Lower lobe of right lung (tissue), 2 donors: ENCODE data around the gene RSKR. TPM values are rescaled to one million over a fixed set of nuclear protein-coding genes. Genes with fewer than 3 reads are reported as not detected.

Source experiments
- ATAC-seq, 2 donors: fragments of 200-7000 bp; cut with Tn5 transposase; one replicate each; pipeline ENCODE4 v1.9.1; 2020 to 2022; ENCODE audit warnings: mild to moderate bottlenecking in 2 of 2, moderate library complexity in 2 of 2
- DNase-seq: peaks from one replicate; pipeline ENCODE4 v3.0.0-alpha.2; 2020
- H3K27ac ChIP-seq: fragments of 200-600 bp; one replicate; pipeline ENCODE4 v1.8.0; 2022
- H3K27me3 ChIP-seq: fragments of 200-600 bp; one replicate; pipeline ENCODE4 v1.8.0; 2022; ENCODE audit warnings: low read depth
- H3K36me3 ChIP-seq: fragments of 200-600 bp; one replicate; pipeline ENCODE4 v1.8.0; 2022; ENCODE audit warnings: mild to moderate bottlenecking
- H3K4me1 ChIP-seq: fragments of 200-600 bp; one replicate; pipeline ENCODE4 v1.8.0; 2022
- H3K4me3 ChIP-seq: fragments of 200-600 bp; one replicate; pipeline ENCODE4 v1.8.0; 2022; ENCODE audit warnings: mild to moderate bottlenecking
- H3K9me3 ChIP-seq: fragments of 200-600 bp; one replicate; pipeline ENCODE4 v1.8.0; 2022
- intact Hi-C: fragments of 100-400 bp; cut with DNase I; formaldehyde crosslinking; loops from one replicate; pipeline ENCODE4 v1.11.0; 2022
- total RNA-seq: library from RNA; stranded (reverse); fragmentation: NEBNext Ultra II Directional; extraction: Animal tissue kit (Norgen Biotek cat#: 25700); gene quantifications from one replicate; pipeline ENCODE4 v1.2.1, GENCODE V29; 2021
- TF ChIP-seq, protein P1 (sequence below): fragments of 200-600 bp; IDR thresholded peaks from one replicate; pipeline ENCODE4 v1.8.0; 2022; ENCODE audit warnings: antibody characterized with exemption, mild to moderate bottlenecking
- donor health status: DM: no; HTN: yes; CAD: no; lungs with severe emphysema.

Gene RSKR
- total RNA-seq, 1 donor from 2014 or later = 14.1 TPM

DNA sequence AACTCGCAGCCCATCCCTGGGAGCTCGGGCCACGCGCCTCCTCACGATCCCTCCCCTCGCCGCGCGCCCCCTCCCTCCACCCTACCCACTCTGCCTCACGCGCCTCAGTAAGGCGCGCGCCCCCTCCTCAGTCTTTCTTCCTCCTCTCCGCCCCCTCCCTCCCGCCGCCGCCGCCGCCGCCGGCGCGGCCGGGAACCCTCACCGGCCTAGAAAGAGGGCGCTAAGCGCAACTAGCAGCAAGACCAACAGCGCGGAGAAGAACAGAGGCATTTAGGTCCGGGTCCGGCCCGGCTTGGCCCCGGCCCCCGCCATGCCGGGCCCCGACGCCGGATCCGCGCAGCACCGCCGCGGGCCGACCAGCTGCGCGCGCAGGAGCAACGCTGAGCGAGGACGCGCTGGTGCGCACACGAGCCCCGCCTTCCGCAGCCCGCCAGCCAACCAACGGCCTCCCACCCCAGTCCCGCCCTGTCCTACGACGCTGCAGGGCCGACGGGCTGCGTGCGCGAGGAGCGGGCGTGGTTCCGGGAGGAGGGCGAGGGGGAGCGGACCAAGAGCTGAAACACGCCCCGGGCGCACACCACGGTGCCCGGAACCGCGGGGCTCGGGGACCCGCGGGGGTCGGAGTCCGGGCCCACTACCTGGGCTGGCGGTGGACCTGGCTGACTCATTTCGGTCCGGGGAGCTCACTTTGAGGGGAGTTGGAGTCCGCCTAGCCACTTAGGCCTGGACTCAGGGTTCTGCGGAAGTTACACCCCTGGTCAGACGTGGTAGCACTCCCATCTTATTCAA lies 31.0 kb upstream of the RSKR start, which contains the start of gene BLTP2:
Gene BLTP2 (minus strand): TSS at position 372 of the 789 bp plus-strand sequence. CDS start 102 bp downstream, at position 270.
- TF ChIP-seq, protein P1, sequence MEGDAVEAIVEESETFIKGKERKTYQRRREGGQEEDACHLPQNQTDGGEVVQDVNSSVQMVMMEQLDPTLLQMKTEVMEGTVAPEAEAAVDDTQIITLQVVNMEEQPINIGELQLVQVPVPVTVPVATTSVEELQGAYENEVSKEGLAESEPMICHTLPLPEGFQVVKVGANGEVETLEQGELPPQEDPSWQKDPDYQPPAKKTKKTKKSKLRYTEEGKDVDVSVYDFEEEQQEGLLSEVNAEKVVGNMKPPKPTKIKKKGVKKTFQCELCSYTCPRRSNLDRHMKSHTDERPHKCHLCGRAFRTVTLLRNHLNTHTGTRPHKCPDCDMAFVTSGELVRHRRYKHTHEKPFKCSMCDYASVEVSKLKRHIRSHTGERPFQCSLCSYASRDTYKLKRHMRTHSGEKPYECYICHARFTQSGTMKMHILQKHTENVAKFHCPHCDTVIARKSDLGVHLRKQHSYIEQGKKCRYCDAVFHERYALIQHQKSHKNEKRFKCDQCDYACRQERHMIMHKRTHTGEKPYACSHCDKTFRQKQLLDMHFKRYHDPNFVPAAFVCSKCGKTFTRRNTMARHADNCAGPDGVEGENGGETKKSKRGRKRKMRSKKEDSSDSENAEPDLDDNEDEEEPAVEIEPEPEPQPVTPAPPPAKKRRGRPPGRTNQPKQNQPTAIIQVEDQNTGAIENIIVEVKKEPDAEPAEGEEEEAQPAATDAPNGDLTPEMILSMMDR = no peak
- Histone ChIP-seq H3K9me3 (no peaks in the 10 kb centered on the region), H3K27me3 (no peaks in the 10 kb centered on the region), H3K4me1 (peaks cover 41% of the 10 kb centered on the region), H3K4me3 (peak within 1 kb of the TSS; percentile 88), H3K27ac (peak within 1 kb of the TSS; percentile 95), H3K36me3 (peaks cover 56% of the 10 kb centered on the region)
- DNase-seq = peak; percentile 98
- peak; percentile 99 for ATAC-seq
- intact Hi-C loops = no loop called here

DNA sequence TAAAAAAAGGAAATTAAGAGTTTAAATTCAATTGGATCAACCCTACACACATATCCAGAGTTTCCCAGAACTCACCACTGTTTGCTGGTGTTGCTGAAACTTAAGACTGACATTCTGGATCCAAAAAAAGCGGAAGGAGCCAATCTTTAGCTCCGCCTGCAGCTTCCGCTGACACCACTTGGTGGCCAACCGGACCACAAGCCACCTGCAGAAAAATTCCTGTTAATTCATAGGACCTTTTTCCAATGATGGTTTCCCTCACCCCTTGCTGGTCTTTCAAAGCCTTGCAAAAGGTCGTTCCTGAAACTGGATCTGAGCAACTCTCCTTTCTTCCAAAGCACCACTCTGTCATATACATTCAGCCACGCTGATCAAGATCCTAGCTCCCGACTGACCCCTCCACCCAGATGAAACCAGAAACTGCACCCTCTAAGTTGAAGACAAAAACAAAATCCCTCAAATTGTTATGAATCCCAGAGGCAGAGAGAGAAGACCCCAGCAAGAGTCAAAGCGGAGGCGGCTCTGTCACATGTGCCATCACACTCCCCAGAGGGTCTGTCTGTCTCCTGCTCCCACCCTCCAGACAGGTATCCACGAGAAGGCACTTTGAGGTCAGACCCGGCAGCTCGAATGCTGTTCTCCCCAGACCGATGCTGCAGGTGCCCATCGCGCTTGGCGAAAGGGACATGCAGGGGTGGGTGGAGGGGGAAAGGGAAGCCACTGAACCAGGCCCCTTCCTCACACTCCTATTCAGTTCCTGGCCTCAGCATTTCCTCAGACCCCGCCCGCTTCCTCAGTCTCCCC lies 30.2 kb upstream of the RSKR start:
- TF ChIP-seq, protein P1 = peak; percentile 50
- peaks cover 62% of the 10 kb centered on the region for H3K36me3 ChIP-seq
- H3K4me1 ChIP-seq = peaks cover 41% of the 10 kb centered on the region
- peak overlapping the region; percentile 88 for H3K4me3 ChIP-seq
- H3K27me3 ChIP-seq = no peaks in the 10 kb centered on the region
- peak overlapping the region; percentile 95 for H3K27ac ChIP-seq
- intact Hi-C loops = no loop called here
- ATAC-seq (peak; percentile 22 to 26), DNase-seq (peak; percentile 71)
- H3K9me3 ChIP-seq = no peaks in the 10 kb centered on the region

DNA sequence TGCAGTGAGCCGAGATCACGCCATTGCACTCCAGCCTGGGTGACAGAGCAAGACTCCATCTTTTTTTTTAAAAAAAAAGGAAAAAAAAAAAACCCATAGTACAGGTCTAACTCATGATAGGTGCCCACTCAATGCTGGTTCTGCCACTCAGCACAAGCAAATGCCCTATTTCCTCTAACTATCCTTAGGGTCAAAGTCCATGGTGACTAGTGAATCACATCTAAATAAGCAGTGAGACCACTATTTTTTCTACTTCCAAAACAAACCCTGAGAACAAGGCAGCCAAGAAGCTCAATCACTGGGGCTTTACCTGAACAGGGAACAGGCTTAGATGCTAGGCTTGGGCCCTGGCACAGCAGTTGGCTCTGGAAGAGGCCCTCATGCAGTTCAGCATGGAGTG lies 27.6 kb upstream of the RSKR start:
- intact Hi-C loops = no loop called here
- ATAC-seq (no peak), DNase-seq (no peak)
- peaks cover 71% of the 10 kb centered on the region for H3K36me3 ChIP-seq
- TF ChIP-seq, protein P1 = no peak
- no peaks in the 10 kb centered on the region for H3K27me3 ChIP-seq
- no peak overlapping the region for H3K4me3 ChIP-seq
- H3K4me1 ChIP-seq = peaks cover 34% of the 10 kb centered on the region
- no peaks in the 10 kb centered on the region for H3K9me3 ChIP-seq
- no peak overlapping the region for H3K27ac ChIP-seq

DNA sequence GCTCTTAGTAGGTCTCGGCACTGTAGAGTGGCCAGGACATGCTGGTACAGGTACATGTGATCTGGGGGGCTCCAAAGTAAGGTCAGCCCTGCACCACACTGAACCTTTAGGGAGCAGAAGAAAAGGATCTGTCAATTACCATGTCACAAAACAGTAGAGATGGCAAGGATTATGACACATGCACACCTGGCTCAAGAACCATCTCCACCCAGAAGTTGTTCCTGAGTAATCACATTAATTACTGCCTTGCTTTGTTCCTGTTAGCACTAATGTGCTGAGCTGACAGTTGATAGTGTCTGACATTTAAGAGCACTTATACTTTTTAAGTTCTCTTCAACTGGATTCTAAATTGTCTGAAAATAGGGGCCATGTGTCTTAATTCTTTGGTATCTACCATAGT lies 21.5 kb upstream of the RSKR start:
- Histone ChIP-seq H3K4me3 (no peak overlapping the region), H3K4me1 (no peaks in the 10 kb centered on the region), H3K36me3 (peaks cover 100% of the 10 kb centered on the region), H3K27me3 (no peaks in the 10 kb centered on the region), H3K9me3 (no peaks in the 10 kb centered on the region), H3K27ac (no peak overlapping the region)
- intact Hi-C loops = no loop called here
- TF ChIP-seq, protein P1 = no peak
- ATAC-seq (no peak), DNase-seq (no peak)

DNA sequence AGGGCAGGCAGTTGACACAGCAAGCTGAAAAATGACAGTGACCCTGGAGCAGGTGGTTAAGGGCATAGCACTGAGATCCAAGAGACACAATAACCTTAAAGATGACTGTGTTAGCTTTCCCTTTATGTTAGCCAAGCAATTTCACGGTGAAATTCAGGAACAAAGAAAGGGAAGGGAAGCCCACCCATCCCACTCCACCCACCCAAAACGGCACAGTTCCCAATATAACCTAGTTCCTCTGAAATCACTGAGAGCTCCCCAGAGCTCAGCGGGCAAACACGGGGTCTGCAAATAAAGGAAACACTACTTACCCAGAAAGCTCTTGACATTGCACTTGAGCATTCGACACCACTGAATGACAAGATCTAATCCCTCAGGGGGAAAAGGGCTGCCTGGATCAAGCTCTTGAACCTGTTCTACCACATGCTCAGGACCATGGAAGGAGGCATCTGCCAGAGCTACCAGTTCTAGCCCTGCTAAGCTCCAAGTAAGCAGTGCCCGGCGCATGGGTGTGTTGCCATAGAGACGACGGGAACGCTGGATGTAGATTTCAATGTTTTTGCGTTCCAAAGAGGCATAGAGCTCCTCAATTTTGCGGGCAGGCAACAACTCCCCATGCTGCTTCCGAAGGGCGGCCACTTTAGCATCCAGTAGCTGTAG lies 20.4 kb upstream of the RSKR start:
- Histone ChIP-seq H3K4me1 (no peaks in the 10 kb centered on the region), H3K36me3 (peaks cover 100% of the 10 kb centered on the region), H3K4me3 (no peak overlapping the region), H3K9me3 (no peaks in the 10 kb centered on the region), H3K27ac (no peak overlapping the region), H3K27me3 (no peaks in the 10 kb centered on the region)
- ATAC-seq = no peak
- intact Hi-C loops = no loop called here
- DNase-seq = no peak
- TF ChIP-seq, protein P1 = no peak
